AG10803 (cell line): Measurements from ENCODE around the gene SMPDL3A.

Experiments
- DNase-seq: peaks from one replicate; pipeline ENCODE4 v3.0.0; 2010; ENCODE audit warnings: low read depth
- H3K4me3 ChIP-seq: 2 replicates; pipeline ENCODE4 v1.5.1; 2011; ENCODE audit warnings: mild to moderate bottlenecking, low read length, control low read depth
- CTCF ChIP-seq: conservative IDR thresholded peaks from 2 replicates; pipeline ENCODE4 v1.5.1; 2011; ENCODE audit warnings: mild to moderate bottlenecking, low read length, control low read depth, inconsistent platforms

SMPDL3A gene

GRCh38 chr6:122758927-122759334 lies 30.1 kb upstream of the SMPDL3A start:
- no peak for TF ChIP-seq CTCF
- no peak for DNase-seq
- no peak overlapping the region for H3K4me3 ChIP-seq

- TF ChIP-seq CTCF = no peak
- H3K4me3 ChIP-seq = no peak overlapping the region
- no peak for DNase-seq
Observed at GRCh38 chr6:122760330-122760729, 28.7 kb upstream of the SMPDL3A start.

GRCh38 chr6:122766256-122766655 lies 22.8 kb upstream of the SMPDL3A start:
- no peak for DNase-seq
- no peak overlapping the region for H3K4me3 ChIP-seq
- TF ChIP-seq CTCF = no peak

GRCh38 chr6:122770835-122771601 lies 18.0 kb upstream of the SMPDL3A start:
- no peak for TF ChIP-seq CTCF
- DNase-seq = no peak
- H3K4me3 ChIP-seq = no peak overlapping the region

- no peak for TF ChIP-seq CTCF
- H3K4me3 ChIP-seq = no peak overlapping the region
- no peak for DNase-seq
Observed at GRCh38 chr6:122772724-122773415, 16.2 kb upstream of the SMPDL3A start.

- H3K4me3 ChIP-seq = no peak overlapping the region
- no peak for TF ChIP-seq CTCF
- no peak for DNase-seq
Observed at GRCh38 chr6:122775975-122776374, 13.1 kb upstream of the SMPDL3A start.

GRCh38 chr6:122778302-122778701 lies 10.8 kb upstream of the SMPDL3A start:
- no peak for TF ChIP-seq CTCF
- H3K4me3 ChIP-seq = no peak overlapping the region
- no peak for DNase-seq
